Uterus (tissue), 4 donors: ENCODE data around the gene KCND2. TPM values are rescaled to one million over a fixed set of nuclear protein-coding genes. Genes with fewer than 3 reads are reported as not detected.

ENCODE experiments used
- DNase-seq, 2 donors: peaks; one replicate each; pipeline ENCODE4 v3.0.0-alpha.2; 2019 to 2020
- H3K27ac ChIP-seq, 2 donors: fragments of 200-600 bp; sonication (generic); 1 replicate in 1 of 2; 2 replicates in 1 of 2; pipeline ENCODE4 v1.5.1; 2016 to 2018
- H3K27me3 ChIP-seq, 2 donors: fragments of 200-600 bp; sonication (generic); one replicate each; pipeline ENCODE4 v1.5.1; 2018 to 2019; ENCODE audit warnings: control low read depth in 1 of 2
- H3K36me3 ChIP-seq, 2 donors: fragments of 200-600 bp; sonication (generic); one replicate each; pipeline ENCODE4 v1.5.1; 2019; ENCODE audit warnings: control low read depth in 1 of 2
- H3K4me1 ChIP-seq, 2 donors: fragments of 200-600 bp; sonication (generic); one replicate each; pipeline ENCODE4 v1.5.1; 2018 to 2019; ENCODE audit warnings: control low read depth in 1 of 2
- H3K4me3 ChIP-seq, 2 donors: fragments of 200-600 bp; sonication (generic); 1 replicate in 1 of 2; 2 replicates in 1 of 2; pipeline ENCODE4 v1.5.1; 2018 to 2019; ENCODE audit warnings: mild to moderate bottlenecking in 1 of 2
- H3K9me3 ChIP-seq, 2 donors: fragments of 200-600 bp; sonication (generic); one replicate each; pipeline ENCODE4 v1.5.1; 2019; ENCODE audit warnings: control low read depth in 1 of 2
- CTCF ChIP-seq, 4 experiments: fragments of 200-600 bp in 2 of 4; fragments of 450-650 bp in 2 of 4; sonication (generic) in 2 of 4; IDR thresholded peaks; one replicate each; pipeline ENCODE4 v1.5.1; 2016 to 2019; ENCODE audit warnings: antibody characterized with exemption in 4 of 4, mild to moderate bottlenecking in 2 of 4, moderate library complexity in 1 of 4
- POLR2A ChIP-seq, 2 donors: fragments of 450-650 bp; IDR thresholded peaks; one replicate each; pipeline ENCODE4 v1.6.1; 2016; ENCODE audit warnings: antibody characterized with exemption in 2 of 2, mild to moderate bottlenecking in 1 of 2, moderate library complexity in 1 of 2
- intact Hi-C: fragments of 100-400 bp; cut with DNase I; formaldehyde crosslinking; loops from one replicate; pipeline ENCODE4 v1.15.1; 2023; ENCODE audit warnings: low total_unique reads
- total RNA-seq, 4 donors: library from RNA; depleted of rRNA in 3 of 4; stranded (reverse); fragments of >200 nt in 3 of 4; gene quantifications; one replicate each; pipeline versions ENCODE4 v1.1.0 to v1.2.4, GENCODE V29; 2014 to 2023
- donor health status: DM: yes; HTN: yes; CAD: no.

KCND2 gene
- total RNA-seq, 4 donors from 2014 or later = 0.26 to 6.0 (median 4.5) TPM

- Histone ChIP-seq H3K27me3 (no peaks in the 10 kb centered on the region), H3K9me3 (no peaks in the 10 kb centered on the region), H3K27ac (no peak overlapping the region), H3K4me1 (no peaks in the 10 kb centered on the region), H3K4me3 (no peak overlapping the region), H3K36me3 (no peaks in the 10 kb centered on the region)
- intact Hi-C loops = no loop called here
- DNase-seq = no peak
- TF ChIP-seq CTCF (IDR thresholded peaks at IDR 0.05) = no peak
- no peak for TF ChIP-seq POLR2A (IDR thresholded peaks at IDR 0.05)
Measured at GRCh38 chr7:120421151-120421651, 148.2 kb downstream of the KCND2 start.

GRCh38 chr7:120431016-120431415 is 158.0 kb downstream of the KCND2 start:
- Histone ChIP-seq H3K9me3 (no peaks in the 10 kb centered on the region), H3K4me3 (no peak overlapping the region), H3K36me3 (no peaks in the 10 kb centered on the region), H3K27me3 (no peaks in the 10 kb centered on the region), H3K4me1 (no peaks in the 10 kb centered on the region), H3K27ac (no peak overlapping the region)
- no peak for DNase-seq
- intact Hi-C loops = loop anchor here (10.0 kb wide), 1 partner anchor 914 kb away; no protein-coding TSS in a partner anchor
- no peak for TF ChIP-seq CTCF (IDR thresholded peaks at IDR 0.05)

DNA sequence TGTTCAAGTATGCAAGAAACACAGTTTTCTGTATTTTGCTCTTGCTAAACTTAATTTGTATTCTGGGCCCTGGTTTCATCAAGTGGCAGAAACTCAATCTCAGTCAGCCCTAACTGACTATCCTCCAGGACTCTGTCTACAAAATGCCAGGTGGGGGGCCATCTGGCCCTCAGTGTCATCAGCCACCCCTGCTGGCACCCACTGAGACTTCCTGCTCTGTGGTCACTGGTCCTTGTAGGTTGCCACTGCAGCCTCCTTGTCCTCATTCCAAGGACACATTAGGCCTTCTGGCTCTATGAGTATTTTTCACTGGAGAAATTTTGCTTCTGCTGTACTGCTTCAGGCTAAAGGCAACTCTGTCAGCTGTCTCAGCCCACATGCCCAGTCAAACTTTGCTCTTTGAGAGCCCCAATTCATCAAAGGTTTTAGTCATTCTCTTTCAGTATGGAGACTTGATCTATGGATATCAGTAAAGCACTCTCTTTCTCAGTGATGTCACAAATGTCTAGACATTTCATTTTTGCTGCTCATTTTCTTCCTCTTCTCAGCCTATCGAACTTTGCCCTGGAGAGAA is 163.6 kb downstream of the KCND2 start:
- Histone ChIP-seq H3K9me3 (no peaks in the 10 kb centered on the region), H3K4me1 (no peaks in the 10 kb centered on the region), H3K27ac (no peak overlapping the region), H3K36me3 (no peaks in the 10 kb centered on the region), H3K4me3 (no peak overlapping the region), H3K27me3 (no peaks in the 10 kb centered on the region)
- no peak for TF ChIP-seq POLR2A (IDR thresholded peaks at IDR 0.05)
- TF ChIP-seq CTCF (IDR thresholded peaks at IDR 0.05) = no peak
- intact Hi-C loops = loop anchor here (10.0 kb wide), 1 partner anchor 908 kb away; no protein-coding TSS in a partner anchor
- no peak for DNase-seq

DNA sequence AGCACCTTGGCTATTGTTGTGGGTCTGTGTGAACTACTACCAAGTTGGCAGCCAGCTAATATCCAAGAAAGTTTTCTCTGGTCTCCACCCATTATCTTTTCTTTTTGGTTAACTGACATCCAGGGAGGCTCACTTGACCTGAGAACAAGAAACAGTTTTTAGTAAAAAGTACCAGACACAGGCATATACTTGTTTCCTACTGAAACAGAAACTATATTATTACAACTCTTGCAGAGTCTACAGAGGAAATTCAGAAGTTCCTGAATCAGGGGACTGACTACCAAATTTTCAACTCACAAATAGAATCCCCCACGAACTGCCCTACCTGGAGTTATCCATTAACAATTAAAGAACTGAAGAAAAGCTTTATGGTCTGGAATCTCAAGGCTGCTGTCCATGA is 168.9 kb downstream of the KCND2 start:
- H3K36me3 ChIP-seq = no peaks in the 10 kb centered on the region
- H3K9me3 ChIP-seq = no peaks in the 10 kb centered on the region
- H3K4me3 ChIP-seq = no peak overlapping the region
- H3K27ac ChIP-seq = no peak overlapping the region
- no peak for DNase-seq
- H3K27me3 ChIP-seq = no peaks in the 10 kb centered on the region
- H3K4me1 ChIP-seq = no peaks in the 10 kb centered on the region
- TF ChIP-seq POLR2A (IDR thresholded peaks at IDR 0.05) (no peak), CTCF (IDR thresholded peaks at IDR 0.05) (no peak)
- intact Hi-C loops = no loop called here

DNA sequence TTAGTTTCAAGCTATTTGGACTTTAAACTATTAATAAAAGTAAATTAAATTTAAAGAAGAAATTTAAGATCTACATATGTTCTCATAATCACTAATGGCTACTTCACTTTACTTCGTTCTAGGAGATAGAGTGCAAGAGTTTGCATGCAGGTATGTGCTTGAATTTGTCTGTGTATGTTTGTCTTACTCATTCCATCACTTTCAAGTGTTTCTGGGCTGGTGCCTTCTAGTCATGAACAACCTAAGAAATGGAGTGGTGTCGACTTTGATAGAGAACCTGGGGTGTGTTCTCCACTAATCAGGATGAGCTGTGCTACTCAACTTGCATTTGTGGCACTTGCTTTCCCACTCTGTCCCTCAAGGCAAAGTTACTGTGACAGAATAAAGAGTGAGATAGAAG is 169.9 kb downstream of the KCND2 start:
- Histone ChIP-seq H3K4me1 (no peaks in the 10 kb centered on the region), H3K36me3 (no peaks in the 10 kb centered on the region), H3K4me3 (no peak overlapping the region), H3K27ac (no peak overlapping the region), H3K27me3 (no peaks in the 10 kb centered on the region), H3K9me3 (no peaks in the 10 kb centered on the region)
- no peak for TF ChIP-seq CTCF (IDR thresholded peaks at IDR 0.05)
- no peak for TF ChIP-seq POLR2A (IDR thresholded peaks at IDR 0.05)
- intact Hi-C loops = no loop called here
- no peak for DNase-seq
